Measurements from ENCODE around the gene CNN2. TPM values are rescaled to one million over a fixed set of nuclear protein-coding genes. Genes with fewer than 3 reads are reported as not detected.

The CNN2 gene
- total and polyA plus RNA-seq, 2 experiments from 2014 or later, result 115 to 247 TPM

- DNase-seq (ENCODE audit: low spot score), result no peak
- Histone ChIP-seq H3K27me3 (no peaks in the 10 kb centered on the region), H3K4me2 (no peak overlapping the region), H3K36me3 (replicated peaks; ENCODE audit: insufficient read depth, low read depth) (no peaks in the 10 kb centered on the region), H3K4me1 (ENCODE audit: insufficient read depth) (no peaks in the 10 kb centered on the region), H3K9me2 (replicated peaks; ENCODE audit: insufficient read depth) (no peaks in the 10 kb centered on the region), H3K9me3 (ENCODE audit: low read depth) (peaks cover 4% of the 10 kb centered on the region), H3K27ac (no peak overlapping the region), H2AFZ (no peak overlapping the region), H4K20me1 (ENCODE audit: insufficient read depth, poor library complexity, severe bottlenecking) (no peaks in the 10 kb centered on the region), H3K79me2 (no peaks in the 10 kb centered on the region), H3K4me3 (no peak overlapping the region)
- 95% methylated on average over 31 of the region's 31 CpGs for WGBS (ENCODE audit: low lambda C conversion rate, missing lambda C conversion rate)
- TF ChIP-seq CTCF (IDR thresholded peaks at IDR 0.05; ENCODE audit: poor library complexity) (no peak), EZH2phosphoT487 (IDR thresholded peaks at IDR 0.05; ENCODE audit: low read depth, severe bottlenecking, unreplicated experiment) (no peak), EZH2 (IDR thresholded peaks at IDR 0.05; ENCODE audit: borderline replicate concordance) (no peak)
These were observed 27.0 kb downstream of the CNN2 start for GRCh38 chr19:1053176-1054101.

- Histone ChIP-seq H3K79me2 (no peaks in the 10 kb centered on the region), H3K27me3 (no peaks in the 10 kb centered on the region), H3K27ac (no peak overlapping the region), H3K9me2 (replicated peaks; ENCODE audit: insufficient read depth) (no peaks in the 10 kb centered on the region), H4K20me1 (ENCODE audit: insufficient read depth, poor library complexity, severe bottlenecking) (no peaks in the 10 kb centered on the region), H3K9me3 (ENCODE audit: low read depth) (peaks cover 4% of the 10 kb centered on the region), H3K4me1 (ENCODE audit: insufficient read depth) (no peaks in the 10 kb centered on the region), H3K36me3 (replicated peaks; ENCODE audit: insufficient read depth, low read depth) (no peaks in the 10 kb centered on the region), H2AFZ (no peak overlapping the region), H3K4me2 (no peak overlapping the region), H3K4me3 (no peak overlapping the region)
- TF ChIP-seq EZH2 (IDR thresholded peaks at IDR 0.05; ENCODE audit: borderline replicate concordance) (no peak), CTCF (IDR thresholded peaks at IDR 0.05; ENCODE audit: poor library complexity) (no peak), EZH2phosphoT487 (IDR thresholded peaks at IDR 0.05; ENCODE audit: low read depth, severe bottlenecking, unreplicated experiment) (no peak)
- no peak for DNase-seq (ENCODE audit: low spot score)
- 95% methylated on average over 28 of the region's 28 CpGs for WGBS (ENCODE audit: low lambda C conversion rate, missing lambda C conversion rate)
These were observed 28.0 kb downstream of the CNN2 start for GRCh38 chr19:1054102-1055027.

GRCh38 chr19:1055028-1055425, 28.6 kb downstream of the CNN2 start:
- H3K4me1 ChIP-seq (ENCODE audit: insufficient read depth), result no peaks in the 10 kb centered on the region
- H4K20me1 ChIP-seq (ENCODE audit: insufficient read depth, poor library complexity, severe bottlenecking), result no peaks in the 10 kb centered on the region
- H3K36me3 ChIP-seq (replicated peaks; ENCODE audit: insufficient read depth, low read depth), result no peaks in the 10 kb centered on the region
- no peaks in the 10 kb centered on the region for H3K79me2 ChIP-seq
- TF ChIP-seq EZH2phosphoT487 (IDR thresholded peaks at IDR 0.05; ENCODE audit: low read depth, severe bottlenecking, unreplicated experiment) (no peak), CTCF (IDR thresholded peaks at IDR 0.05; ENCODE audit: poor library complexity) (no peak), EZH2 (IDR thresholded peaks at IDR 0.05; ENCODE audit: borderline replicate concordance) (no peak)
- 97% methylated on average over 14 of the region's 14 CpGs for WGBS (ENCODE audit: low lambda C conversion rate, missing lambda C conversion rate)
- H3K27ac ChIP-seq, result no peak overlapping the region
- no peaks in the 10 kb centered on the region for H3K27me3 ChIP-seq
- no peak overlapping the region for H2AFZ ChIP-seq
- peaks cover 4% of the 10 kb centered on the region for H3K9me3 ChIP-seq (ENCODE audit: low read depth)
- no peak for DNase-seq (ENCODE audit: low spot score)
- no peaks in the 10 kb centered on the region for H3K9me2 ChIP-seq (replicated peaks; ENCODE audit: insufficient read depth)
- no peak overlapping the region for H3K4me3 ChIP-seq
- no peak overlapping the region for H3K4me2 ChIP-seq
